Measurements from ENCODE around the gene IKZF5. TPM values are rescaled to one million over a fixed set of nuclear protein-coding genes. Genes with fewer than 3 reads are reported as not detected.

The IKZF5 gene
- total RNA-seq, 1 experiment from 2014 or later: 8.6 TPM

- intact Hi-C loops (cut with micrococcal nuclease; ENCODE audit: unreplicated experiment) (no loop called here), in situ Hi-C loops (cut with HindIII; ENCODE audit: low pct_unique_long_range_greater_than_20kb, low sequenced_read_pairs) (no loop called here)
Measured at GRCh38 chr10:123026302-123026701, 17.7 kb upstream of the IKZF5 start.

GRCh38 chr10:123024540-123024939, 15.9 kb upstream of the IKZF5 start:
- no peaks in the 10 kb centered on the region for H3K36me3 ChIP-seq (ENCODE audit: control insufficient read depth, insufficient read depth, low read length)
- ChIA-PET CTCF (no interaction called here), POLR2A (no interaction called here)
- no peaks in the 10 kb centered on the region for H3K27me3 ChIP-seq (ENCODE audit: control insufficient read depth, insufficient read depth, low read length)
- DNase-seq (ENCODE audit: low read depth, low spot score) (no peak), ATAC-seq (no peak)
- H3K9me3 ChIP-seq (ENCODE audit: control insufficient read depth, insufficient read depth, low read depth, low read length): no peaks in the 10 kb centered on the region
- no TSS peak for BruUV-seq (replicated peaks)
- no peak overlapping the region for H3K4me3 ChIP-seq (ENCODE audit: low read depth in 2 of 2, low read length in 2 of 2)
- intact Hi-C loops (cut with micrococcal nuclease; ENCODE audit: unreplicated experiment) (no loop called here), in situ Hi-C loops (cut with HindIII; ENCODE audit: low pct_unique_long_range_greater_than_20kb, low sequenced_read_pairs) (no loop called here)
- no peaks in the 10 kb centered on the region for H3K4me1 ChIP-seq (ENCODE audit: control insufficient read depth, insufficient read depth, low read length)
- no peak for TF ChIP-seq SIN3A (IDR thresholded peaks at IDR 0.05; ENCODE audit: borderline replicate concordance, insufficient read depth, low read depth, low read length)
- no peak for TF ChIP-seq CTCF (IDR thresholded peaks at IDR 0.05)
- no peak for TF ChIP-seq POLR2AphosphoS5 (IDR thresholded peaks at IDR 0.05; ENCODE audit: low read depth, low read length)
- TF ChIP-seq REST (IDR thresholded peaks at IDR 0.05; ENCODE audit: insufficient read depth in 1 of 2, low read depth in 2 of 2, low read length in 1 of 2): no peak
- TF ChIP-seq TCF7L2 (IDR thresholded peaks at IDR 0.05; ENCODE audit: low read depth, low read length): no peak
- H3K27ac ChIP-seq (ENCODE audit: low read length): no peak overlapping the region

More at GRCh38 chr10:123026302-123026701, 17.7 kb upstream of the IKZF5 start:
- Histone ChIP-seq H3K27me3 (ENCODE audit: control insufficient read depth, insufficient read depth, low read length) (no peaks in the 10 kb centered on the region), H3K36me3 (ENCODE audit: control insufficient read depth, insufficient read depth, low read length) (no peaks in the 10 kb centered on the region), H3K27ac (ENCODE audit: low read length) (no peak overlapping the region), H3K9me3 (ENCODE audit: control insufficient read depth, insufficient read depth, low read depth, low read length) (no peaks in the 10 kb centered on the region), H3K4me3 (ENCODE audit: low read depth in 2 of 2, low read length in 2 of 2) (no peak overlapping the region), H3K4me1 (ENCODE audit: control insufficient read depth, insufficient read depth, low read length) (no peaks in the 10 kb centered on the region)
- ATAC-seq: no peak
- TF ChIP-seq CTCF (IDR thresholded peaks at IDR 0.05): no peak
- no peak for TF ChIP-seq REST (IDR thresholded peaks at IDR 0.05; ENCODE audit: insufficient read depth in 1 of 2, low read depth in 2 of 2, low read length in 1 of 2)
- no peak for TF ChIP-seq POLR2AphosphoS5 (IDR thresholded peaks at IDR 0.05; ENCODE audit: low read depth, low read length)
- no peak for TF ChIP-seq TCF7L2 (IDR thresholded peaks at IDR 0.05; ENCODE audit: low read depth, low read length)
- TF ChIP-seq SIN3A (IDR thresholded peaks at IDR 0.05; ENCODE audit: borderline replicate concordance, insufficient read depth, low read depth, low read length): no peak
- ChIA-PET POLR2A (no interaction called here), CTCF (no interaction called here)
- DNase-seq (ENCODE audit: low read depth, low spot score): no peak
- no TSS peak for BruUV-seq (replicated peaks)
